Measurements from ENCODE around the gene P3H2.

DNA sequence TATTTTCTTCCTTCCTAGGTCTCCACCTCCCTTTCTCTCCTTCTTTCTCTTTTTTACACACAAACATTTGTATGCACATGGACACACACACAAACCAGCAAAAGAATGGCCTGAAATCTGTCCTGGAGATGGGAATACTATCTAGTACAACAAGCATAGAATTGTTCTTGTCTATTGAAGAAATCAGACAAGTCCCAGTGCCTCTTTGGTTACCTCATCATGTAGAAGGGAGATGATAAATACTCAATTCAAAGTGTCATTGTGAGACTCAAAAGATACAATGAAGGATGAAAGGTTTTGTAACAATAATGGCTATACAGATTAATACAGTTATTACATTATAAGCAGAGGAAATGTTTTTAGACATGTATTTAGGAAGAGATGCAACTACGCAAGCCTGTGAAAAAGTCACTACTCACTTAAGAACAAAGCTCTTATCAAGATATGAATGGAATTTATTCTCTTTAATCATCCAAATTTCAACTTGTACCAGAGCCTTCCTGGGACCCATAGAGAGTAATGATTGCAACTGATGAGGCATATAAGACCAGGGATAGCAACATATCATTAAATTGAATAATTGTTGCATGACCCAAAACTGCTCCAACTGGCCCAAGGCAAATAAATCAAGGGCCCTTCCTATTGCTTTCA, 43.2 kb downstream of the P3H2 start:
- TF ChIP-seq, protein P1, sequence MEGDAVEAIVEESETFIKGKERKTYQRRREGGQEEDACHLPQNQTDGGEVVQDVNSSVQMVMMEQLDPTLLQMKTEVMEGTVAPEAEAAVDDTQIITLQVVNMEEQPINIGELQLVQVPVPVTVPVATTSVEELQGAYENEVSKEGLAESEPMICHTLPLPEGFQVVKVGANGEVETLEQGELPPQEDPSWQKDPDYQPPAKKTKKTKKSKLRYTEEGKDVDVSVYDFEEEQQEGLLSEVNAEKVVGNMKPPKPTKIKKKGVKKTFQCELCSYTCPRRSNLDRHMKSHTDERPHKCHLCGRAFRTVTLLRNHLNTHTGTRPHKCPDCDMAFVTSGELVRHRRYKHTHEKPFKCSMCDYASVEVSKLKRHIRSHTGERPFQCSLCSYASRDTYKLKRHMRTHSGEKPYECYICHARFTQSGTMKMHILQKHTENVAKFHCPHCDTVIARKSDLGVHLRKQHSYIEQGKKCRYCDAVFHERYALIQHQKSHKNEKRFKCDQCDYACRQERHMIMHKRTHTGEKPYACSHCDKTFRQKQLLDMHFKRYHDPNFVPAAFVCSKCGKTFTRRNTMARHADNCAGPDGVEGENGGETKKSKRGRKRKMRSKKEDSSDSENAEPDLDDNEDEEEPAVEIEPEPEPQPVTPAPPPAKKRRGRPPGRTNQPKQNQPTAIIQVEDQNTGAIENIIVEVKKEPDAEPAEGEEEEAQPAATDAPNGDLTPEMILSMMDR (IDR thresholded peaks at IDR 0.05), result no peak
- TF ChIP-seq EP300 (IDR thresholded peaks at IDR 0.05), result no peak
